Stimulated activated CD4-positive, alpha-beta T cell treated with anti-CD3 and anti-CD28 coated beads, Interleukin-15, amount 100 ng/mL, for 24 hours (primary cell): ENCODE data around the gene PAFAH1B2.
A peak's percentile ranks its signal among the peaks of the same experiment; 100 is the strongest.
"Not testable (repeated sequence)": the region's sequence is repeated elsewhere in the genome, so short reads cannot be mapped to it uniquely, and the experiment has no call there.

ENCODE experiments used
- DNase-seq: peaks from one replicate; pipeline ENCODE4 v3.0.0-alpha.2; 2020

Gene PAFAH1B2

DNA sequence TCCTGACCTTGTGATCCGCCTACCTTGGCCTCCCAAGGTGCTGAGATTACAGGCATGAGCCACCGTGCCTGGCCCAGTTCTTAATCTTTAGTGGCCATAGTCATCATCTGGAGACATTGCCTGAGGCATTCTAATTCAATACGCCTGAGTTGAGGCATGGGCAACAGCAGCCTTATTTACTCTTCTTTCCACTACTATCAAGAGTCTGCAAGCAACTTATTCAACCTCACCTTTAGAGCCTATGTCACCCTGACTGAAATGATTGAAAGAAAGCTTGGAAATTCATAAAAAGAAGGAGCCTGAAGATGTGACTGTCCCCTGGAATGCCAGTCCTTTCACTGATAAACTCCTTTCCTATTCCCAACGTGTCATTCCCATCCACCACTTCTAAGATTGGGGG, 15.8 kb upstream of the PAFAH1B2 start:
- DNase-seq = no peak

- DNase-seq = not testable (repeated sequence)
Measured at GRCh38 chr11:117130396-117130795, 13.7 kb upstream of the PAFAH1B2 start.

GRCh38 chr11:117130879-117131278, 13.2 kb upstream of the PAFAH1B2 start:
- DNase-seq = no peak

DNA sequence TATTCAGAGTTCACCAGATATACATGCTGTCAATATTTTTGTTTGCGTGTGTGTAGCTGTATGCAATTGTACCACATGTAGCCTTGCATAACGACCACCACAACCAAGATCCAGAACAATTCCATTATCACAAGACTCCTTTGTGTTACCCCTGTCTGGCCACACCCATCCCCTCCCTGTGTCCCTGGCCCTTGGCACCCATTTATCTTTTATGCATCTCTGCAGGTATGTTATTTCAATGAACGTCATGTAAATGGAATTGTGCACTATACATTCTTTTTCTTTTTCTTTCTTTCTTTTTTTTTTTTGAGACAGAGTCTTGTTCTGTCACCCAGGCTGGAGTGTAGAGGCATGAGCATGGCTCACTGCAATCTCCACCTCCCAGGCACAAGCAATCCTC, 9.7 kb upstream of the PAFAH1B2 start:
- no peak for DNase-seq

DNA sequence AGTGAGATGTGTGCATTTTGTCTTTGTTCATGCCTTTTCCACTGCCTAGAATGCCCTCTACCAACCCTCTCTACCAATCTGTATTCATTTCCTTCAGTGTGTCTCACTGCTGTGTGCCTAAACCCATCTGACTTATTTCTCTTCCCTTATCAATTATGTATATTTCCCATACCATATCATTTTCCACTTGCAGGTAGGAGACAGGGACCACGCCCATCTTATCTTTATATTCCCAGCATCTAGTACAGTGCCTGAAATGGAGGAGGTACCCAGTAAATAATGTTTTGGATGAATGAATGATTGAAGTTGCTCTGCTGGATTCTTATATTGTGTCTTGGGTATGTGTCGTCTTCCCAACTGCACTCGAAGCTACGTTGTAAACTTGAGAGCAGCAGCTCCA, 9.1 kb upstream of the PAFAH1B2 start:
- DNase-seq = not testable (repeated sequence)

DNA sequence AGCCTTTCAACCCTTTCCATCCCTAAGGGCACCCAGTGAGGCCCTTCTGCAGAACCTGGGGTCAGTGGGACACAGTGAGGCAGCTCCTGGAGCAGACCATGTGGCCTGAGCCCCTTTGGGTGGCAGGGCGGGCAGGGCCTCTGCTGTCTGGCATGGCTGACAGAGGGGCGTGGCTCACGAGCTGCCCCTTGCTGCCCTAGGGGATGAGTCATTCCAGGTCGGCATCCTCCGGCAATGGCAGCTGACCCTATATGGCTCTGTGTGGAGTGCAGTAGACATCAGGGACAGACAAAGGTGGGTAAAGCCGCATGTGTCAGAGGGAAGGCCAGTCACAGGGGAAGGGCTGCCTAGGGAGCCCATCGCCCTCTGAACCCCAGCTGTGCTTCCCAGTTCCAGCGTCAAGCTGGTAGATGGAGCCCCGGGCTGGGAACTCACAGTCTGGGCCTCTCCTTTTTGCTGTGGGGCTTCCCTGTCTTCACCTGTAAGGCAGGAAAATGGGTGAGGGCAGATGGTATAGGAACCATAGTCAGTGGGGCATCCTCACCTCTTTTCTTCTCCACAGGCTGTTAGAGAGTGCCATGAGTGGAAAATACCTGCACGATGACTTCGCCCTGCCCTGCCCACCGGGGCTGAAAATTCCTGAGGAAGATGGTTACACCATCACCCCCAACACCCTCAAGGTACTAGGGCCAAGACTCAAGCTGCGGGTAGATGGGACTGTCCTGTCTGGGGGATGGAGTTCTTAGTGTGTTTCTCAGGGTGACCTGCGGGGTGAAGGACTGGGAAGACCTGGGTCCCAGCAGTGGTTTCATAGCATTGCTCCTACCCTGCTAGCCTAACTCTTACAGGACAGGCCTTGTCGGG, 6.6 kb upstream of the PAFAH1B2 start:
- not testable (repeated sequence) for DNase-seq

DNA sequence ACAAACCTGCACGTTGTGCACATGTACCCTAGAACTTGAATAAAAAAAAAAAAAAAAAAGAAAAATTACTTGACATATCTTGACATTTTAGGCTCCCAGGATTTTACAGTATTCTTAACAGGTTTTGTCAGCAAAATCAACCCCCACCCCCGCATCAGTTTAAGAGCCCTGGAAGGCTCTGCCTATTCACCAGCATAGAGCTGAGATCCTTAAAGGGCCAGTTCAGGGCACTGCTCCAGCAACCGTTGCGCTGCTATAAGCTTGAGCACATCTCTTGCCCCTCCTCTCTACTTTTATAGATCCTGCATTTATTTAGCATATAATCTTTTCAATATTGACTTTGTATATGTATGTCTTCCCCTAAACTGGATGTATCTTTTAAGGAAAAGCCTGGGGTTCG, 697 bp upstream of the PAFAH1B2 start:
- DNase-seq = peak; percentile 43

- DNase-seq = peak; percentile 45
Measured at GRCh38 chr11:117144477-117145392, 648 bp downstream of the PAFAH1B2 start.

DNA sequence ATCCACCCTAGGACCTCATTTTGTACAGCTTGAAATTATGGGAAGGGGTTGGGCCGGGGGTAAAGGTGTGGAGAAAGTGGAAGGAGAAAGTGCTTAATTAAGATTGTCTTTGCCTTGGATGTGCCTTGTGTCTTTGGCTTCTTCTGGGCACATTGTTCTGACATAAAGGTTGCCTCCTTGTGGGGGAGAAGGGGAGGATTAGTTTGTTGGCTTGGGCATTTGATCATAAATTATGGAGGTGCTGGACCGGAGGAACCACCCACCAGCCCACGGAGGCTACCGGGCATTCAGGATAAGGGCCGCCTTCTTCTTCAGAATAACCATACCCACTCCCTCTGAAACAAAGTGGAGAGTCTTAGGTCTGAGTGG, 1.3 kb downstream of the PAFAH1B2 start:
- peak; percentile 8 for DNase-seq

DNA sequence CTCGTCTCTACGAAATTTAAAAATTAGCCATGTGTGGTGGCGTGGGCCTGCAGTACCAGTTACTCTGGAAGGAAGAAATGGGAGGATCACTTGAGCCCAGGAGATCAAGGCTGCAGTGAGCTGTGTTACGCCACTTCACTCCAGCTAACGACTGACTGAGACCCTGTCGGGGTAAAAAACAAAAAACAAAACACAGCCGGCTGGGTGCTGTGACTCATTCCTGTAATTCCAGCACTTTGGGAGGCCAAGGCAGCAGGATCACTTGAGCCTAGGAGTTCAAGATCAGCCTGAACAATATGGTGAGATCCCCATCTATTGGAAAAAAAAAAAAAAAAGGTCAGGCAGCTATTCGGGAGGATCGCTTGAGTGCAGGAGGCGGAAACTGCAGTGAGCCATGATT, 2.4 kb downstream of the PAFAH1B2 start:
- no peak for DNase-seq

- no peak for DNase-seq
Measured at GRCh38 chr11:117152066-117152465, 8.0 kb downstream of the PAFAH1B2 start.

DNA sequence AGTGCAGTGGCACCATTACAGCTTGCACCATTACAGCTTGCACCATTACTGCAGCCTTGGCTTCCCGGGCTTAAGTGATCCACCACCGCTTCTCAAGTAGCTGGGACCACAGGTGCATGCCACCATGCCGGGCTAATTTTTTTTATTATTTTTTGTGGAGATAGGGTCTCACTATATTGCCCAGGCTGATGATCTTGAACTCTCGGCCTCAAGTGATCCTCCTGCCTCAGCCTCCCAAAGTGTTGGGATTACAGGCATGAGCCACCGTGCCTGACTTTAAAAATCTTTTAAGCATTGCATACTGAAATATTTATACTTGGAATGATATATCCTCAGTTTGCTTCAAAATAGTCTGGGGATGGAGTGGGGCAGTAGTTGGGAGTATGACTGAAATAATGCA, 10.4 kb downstream of the PAFAH1B2 start:
- DNase-seq = no peak

DNA sequence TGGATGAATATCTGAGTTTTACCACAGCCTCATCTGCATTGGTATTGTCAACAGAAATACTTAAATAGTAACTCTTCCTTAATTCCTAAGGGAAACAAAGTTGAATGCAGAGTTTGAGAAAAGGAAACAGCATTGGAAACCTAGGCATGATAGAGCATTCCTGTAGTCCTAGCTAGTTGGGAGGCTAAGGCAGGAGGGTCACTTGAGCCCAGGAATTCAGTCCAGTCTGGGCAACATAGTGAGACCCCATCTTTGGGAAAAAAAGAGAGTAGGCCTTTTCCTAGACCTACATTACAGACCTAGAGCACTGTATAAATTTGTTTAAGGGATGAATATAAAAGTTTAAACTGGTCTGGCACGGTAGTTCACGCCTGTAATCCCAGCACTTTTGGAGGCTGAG, 13.4 kb downstream of the PAFAH1B2 start:
- no peak for DNase-seq

- DNase-seq = no peak
Measured at GRCh38 chr11:117159892-117160291, 15.8 kb downstream of the PAFAH1B2 start.

- no peak for DNase-seq
Measured at GRCh38 chr11:117160826-117161225, 16.7 kb downstream of the PAFAH1B2 start.

- no peak for DNase-seq
Measured at GRCh38 chr11:117166491-117166890, 22.4 kb downstream of the PAFAH1B2 start.

DNA sequence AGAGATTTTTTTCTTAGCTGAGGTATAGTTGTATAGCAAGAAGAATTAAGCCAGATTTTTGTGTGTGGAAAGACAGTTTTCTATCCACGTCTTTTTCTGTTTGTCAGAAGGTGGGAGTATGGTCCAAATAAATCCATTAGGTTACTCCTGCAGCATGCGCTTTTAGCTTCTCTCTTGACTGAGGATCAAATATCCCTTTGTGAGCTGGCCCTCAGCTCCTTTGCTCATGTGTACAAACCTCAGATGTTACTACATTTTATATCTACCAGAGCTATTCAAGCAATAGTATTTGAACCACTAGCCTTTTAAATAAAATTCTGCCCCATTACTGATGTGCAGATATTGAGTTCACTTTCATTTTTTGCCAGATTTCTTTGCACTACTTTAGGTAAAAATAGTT, 25.6 kb downstream of the PAFAH1B2 start:
- DNase-seq = no peak

DNA sequence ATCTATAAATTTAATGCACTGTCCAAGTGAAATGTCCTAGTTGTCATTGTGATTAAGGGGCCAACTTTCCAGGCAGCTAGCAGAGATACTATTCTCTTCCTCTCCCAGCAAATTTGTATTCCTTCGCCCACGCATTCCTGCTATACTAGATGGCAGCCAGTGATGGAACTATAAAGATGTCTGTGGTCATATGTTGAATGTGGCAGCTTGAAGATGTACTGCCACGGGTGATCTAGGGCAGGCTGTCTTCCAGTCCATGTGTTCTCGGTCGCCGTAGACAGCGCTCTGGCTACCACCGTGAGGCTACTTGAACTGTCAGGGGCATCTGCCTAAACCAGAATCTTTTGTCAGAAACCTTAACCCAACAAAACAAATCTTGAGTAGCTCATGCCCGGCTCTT, 26.1 kb downstream of the PAFAH1B2 start:
- DNase-seq = no peak

GRCh38 chr11:117171007-117171403, 26.9 kb downstream of the PAFAH1B2 start:
- no peak for DNase-seq

DNA sequence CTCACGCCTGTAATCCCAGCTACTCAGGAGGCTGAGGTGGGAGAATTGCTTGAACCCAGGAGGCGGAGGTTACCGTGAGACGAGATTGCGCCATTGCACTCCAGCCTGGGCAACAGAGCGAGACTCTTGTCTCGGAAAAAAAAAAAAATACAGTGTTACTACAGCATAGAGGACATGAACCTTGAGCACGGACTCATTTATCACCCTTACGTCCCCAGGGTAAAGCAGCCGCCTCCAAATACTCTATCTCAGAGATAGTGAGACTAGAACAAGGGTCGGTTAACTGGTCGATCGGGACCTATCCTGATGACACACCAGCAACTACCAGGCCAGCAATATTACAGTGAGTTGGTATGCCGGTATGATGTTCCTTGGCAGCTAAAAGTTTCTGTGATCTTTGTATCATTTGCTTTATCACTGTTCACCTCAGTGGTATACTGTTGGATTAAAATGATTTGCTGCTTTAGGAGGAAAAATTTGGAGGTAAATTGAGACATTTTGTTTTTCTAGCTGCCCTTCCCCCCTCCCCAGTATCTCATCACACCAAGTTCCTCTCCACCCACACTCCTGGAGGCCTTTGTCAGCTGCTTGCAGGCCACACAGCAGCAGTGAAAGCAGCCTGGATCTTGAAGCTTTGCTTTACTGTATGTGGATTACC, 27.4 kb downstream of the PAFAH1B2 start:
- DNase-seq = no peak

GRCh38 chr11:117172724-117173421, 28.8 kb downstream of the PAFAH1B2 start:
- DNase-seq = no peak

- DNase-seq = no peak
Measured at GRCh38 chr11:117175104-117175503, 31.0 kb downstream of the PAFAH1B2 start.

DNA sequence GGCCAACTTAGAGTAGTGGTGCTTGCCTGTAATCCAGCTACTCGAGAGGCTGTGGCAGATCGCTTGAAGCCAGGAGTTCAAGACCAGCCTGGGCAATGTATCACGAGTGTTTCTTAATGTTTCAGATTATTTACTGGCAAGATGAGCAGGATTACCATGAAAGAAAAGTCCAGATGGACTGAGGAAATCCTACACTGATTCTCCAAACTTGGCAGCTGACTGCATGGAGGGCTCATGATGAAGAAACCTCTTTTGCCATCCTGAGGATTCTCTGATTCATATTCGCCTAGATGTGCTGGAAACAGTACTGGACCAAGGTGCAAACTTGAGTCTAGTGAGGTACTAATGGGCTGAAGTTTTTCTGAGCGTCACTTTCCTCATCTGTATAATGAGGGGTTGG, 31.7 kb downstream of the PAFAH1B2 start:
- no peak for DNase-seq
